ENCODE measurements around the gene HSPH1.
"Not testable (repeated sequence)": the region's sequence is repeated elsewhere in the genome, so short reads cannot be mapped to it uniquely, and the experiment has no call there.

HSPH1 gene

DNA sequence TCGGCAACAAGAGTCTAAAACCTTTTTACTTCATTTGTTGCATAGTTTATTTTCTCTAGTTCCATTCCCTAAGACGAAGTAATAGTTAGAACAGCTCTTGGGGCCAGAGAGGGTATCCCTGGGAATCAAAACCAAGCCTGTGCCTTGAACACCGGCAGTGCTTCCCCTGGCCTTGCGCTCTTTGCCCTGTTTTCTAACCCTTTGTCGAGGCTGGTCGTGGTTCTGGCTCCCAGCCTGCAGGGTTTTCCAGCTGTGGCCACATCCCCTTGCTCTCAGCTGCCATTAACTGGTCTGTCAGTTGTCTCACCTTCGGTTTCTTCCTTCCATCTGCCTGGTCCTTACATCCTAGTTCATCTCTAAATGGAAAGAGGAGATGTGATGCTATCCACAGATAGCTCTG is 61.0 kb downstream of the HSPH1 start:
- Histone ChIP-seq H3K27me3 (no peaks in the 10 kb centered on the region), H3K9me3 (replicated peaks in 1 of 11) (no peaks in the 10 kb centered on the region), H3K36me3 (no peaks in the 10 kb centered on the region), H3K4me2 (no peak overlapping the region), H3K27ac (no peak overlapping the region), H4K20me1 (no peaks in the 10 kb centered on the region), H3K4me1 (no peaks in the 10 kb centered on the region), H3K4me3 (no peak overlapping the region), H3K9ac (no peak overlapping the region)
- TF ChIP-seq Cebpa-rat (IDR thresholded peaks at IDR 0.05) = no peak

DNA sequence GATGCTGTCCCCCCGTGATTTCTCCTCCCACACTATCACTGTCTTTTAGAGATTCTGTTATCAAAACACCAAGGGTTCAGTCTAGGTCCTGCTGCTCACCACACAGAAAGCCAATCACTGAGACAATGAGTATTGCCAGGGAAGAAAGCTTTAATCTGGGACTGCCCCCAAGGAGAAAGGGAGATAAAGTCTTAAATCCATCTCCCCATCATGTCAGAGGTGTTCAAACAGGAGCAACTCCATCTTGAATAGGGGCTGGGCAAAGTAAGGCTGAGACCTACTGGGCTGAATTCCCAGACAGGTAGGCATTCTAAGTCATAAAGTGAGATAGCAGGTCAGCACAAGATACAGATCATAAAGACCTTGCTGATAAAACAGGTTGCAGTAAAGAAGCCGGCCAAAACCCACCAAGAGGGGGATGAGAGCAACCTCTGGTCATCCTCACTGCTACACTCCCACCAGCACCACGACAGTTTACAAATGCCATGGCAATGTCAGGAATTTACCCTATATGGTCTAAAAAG is 63.7 kb downstream of the HSPH1 start:
- not testable (repeated sequence) for H3K4me2 ChIP-seq; H3K36me3 ChIP-seq; H3K4me1 ChIP-seq; H4K20me1 ChIP-seq; H3K9ac ChIP-seq; H3K9me3 ChIP-seq (replicated peaks in 1 of 11); H3K27me3 ChIP-seq; H3K4me3 ChIP-seq; H3K27ac ChIP-seq

DNA sequence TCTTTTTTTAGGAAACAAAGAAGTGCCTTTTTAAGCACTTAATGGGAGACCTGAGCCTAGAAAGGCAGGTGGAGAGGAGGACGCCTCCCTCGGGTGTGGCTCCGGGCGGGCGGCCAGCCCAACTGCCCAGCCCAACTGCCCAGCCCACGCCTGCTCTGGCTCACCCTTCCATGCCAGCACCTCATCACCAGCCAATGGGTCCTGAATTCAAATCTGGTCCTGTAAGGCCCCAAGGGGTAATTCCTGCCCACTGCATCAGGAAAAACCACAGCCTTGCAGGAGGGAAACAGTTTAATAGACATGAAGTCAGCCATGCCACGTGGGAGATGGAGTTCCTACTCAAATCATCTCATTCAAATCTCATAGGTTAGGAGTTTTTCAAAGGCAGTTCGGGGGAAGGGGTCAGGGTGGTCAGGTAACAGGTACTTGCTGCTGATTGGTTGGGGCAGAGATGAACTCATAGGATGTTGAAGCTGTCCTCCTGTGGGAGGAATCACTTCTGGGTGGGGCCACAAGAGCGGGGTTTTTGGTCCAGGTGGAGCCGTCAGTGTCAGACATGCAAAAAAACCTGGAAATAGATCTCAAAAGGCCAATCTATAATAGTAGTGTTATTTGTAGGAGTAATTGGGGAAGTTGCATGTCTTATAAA is 64.9 kb downstream of the HSPH1 start:
- Histone ChIP-seq H3K27me3 (no peaks in the 10 kb centered on the region), H3K4me2 (no peak overlapping the region), H3K9me3 (replicated peaks in 1 of 11) (no peaks in the 10 kb centered on the region), H3K36me3 (no peaks in the 10 kb centered on the region), H3K9ac (no peak overlapping the region), H3K4me3 (no peak overlapping the region), H3K4me1 (no peaks in the 10 kb centered on the region; a peak in 1 of 20 replicates), H4K20me1 (no peaks in the 10 kb centered on the region), H3K27ac (no peak overlapping the region)
- TF ChIP-seq Cebpa-rat (IDR thresholded peaks at IDR 0.05) = no peak

DNA sequence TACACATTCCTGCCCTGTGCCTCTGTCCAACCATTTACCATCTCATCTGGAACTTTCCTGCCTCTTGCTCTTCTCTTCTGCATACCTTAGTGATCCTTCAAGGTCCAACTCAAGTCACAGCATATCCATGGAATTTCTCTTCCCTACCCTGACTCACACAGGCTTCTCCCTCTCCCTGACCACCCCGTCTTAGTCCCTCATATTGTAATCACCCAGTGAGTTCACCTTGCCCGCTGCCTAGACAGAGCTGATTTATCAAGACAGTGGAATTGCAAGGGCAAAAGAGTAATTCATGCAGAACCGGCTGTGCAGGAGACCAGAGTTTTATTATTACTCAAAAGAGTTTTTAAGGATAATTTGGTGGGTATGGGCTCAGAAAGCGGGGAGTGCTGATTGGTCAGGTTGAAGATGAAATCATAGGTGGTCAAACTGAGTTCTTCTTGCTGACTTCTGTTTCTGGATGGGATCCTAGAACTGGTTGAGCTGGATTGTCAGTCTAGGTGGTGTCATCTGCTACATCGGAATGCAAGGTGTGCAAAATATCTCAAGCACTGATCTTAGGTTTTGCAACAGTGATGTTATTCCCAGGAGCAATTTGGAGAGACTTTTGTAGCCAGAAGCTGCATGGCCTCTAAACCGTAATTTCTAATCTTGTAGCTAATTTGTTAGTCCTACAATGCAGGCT is 67.2 kb downstream of the HSPH1 start:
- TF ChIP-seq Cebpa-rat (IDR thresholded peaks at IDR 0.05) = no peak
- no peaks in the 10 kb centered on the region for H3K27me3 ChIP-seq

DNA sequence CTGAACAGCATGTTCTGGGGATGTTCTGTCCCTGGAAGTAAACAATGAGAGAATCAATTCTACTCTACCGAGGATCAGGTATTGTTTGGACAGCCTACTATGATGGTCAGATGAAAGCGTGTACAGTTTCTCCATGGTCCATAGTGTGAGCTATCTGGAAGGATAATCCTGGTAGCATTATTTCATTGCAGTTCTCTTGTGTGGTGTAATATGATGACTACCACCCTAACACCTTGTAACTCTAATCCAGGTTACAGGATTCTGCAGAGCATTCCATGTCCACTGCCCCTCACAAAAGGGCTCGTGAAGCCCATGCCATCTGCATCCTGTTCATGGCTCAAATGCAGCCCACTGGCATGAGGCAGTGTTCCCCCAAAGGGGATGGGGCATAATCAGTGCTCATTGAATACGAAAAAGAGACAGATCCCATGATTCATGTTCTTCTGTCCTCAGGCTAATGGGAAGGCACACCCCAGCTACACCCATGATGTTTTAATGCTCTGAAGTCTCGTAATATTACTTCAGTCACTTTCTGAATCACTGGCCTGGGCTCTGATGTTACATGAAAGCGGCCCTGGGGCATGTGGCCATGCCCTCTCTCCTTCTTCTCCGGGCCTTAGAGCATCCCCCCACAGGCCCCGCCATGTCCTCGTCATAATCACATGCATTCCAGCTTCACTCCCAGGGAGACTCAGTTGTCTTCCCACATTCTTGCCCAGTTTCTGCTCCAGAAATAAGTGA is 68.4 kb downstream of the HSPH1 start:
- H3K4me3 ChIP-seq = no peak overlapping the region
- no peaks in the 10 kb centered on the region for H3K36me3 ChIP-seq
- H3K27ac ChIP-seq = no peak overlapping the region
- H3K9me3 ChIP-seq (replicated peaks in 1 of 11) = no peaks in the 10 kb centered on the region
- no peak overlapping the region for H3K9ac ChIP-seq
- H3K4me1 ChIP-seq = peaks cover 0 to 7% (median 0%) of the 10 kb centered on the region in 10 experiments; a peak in 3 of 20 replicates
- no peak for TF ChIP-seq Cebpa-rat (IDR thresholded peaks at IDR 0.05)
- H4K20me1 ChIP-seq = no peaks in the 10 kb centered on the region
- no peak overlapping the region for H3K4me2 ChIP-seq
- no peaks in the 10 kb centered on the region for H3K27me3 ChIP-seq

More for the DNA sequence above, 67.2 kb downstream of the HSPH1 start:
- H3K4me1 ChIP-seq = peaks cover 0 to 7% (median 0%) of the 10 kb centered on the region in 10 experiments; a peak in 3 of 20 replicates
- no peak overlapping the region for H3K9ac ChIP-seq
- no peak overlapping the region for H3K27ac ChIP-seq
- H3K4me3 ChIP-seq = no peak overlapping the region
- H3K9me3 ChIP-seq (replicated peaks in 1 of 11) = no peaks in the 10 kb centered on the region
- no peaks in the 10 kb centered on the region for H3K36me3 ChIP-seq
- H3K4me2 ChIP-seq = no peak overlapping the region
- no peaks in the 10 kb centered on the region for H4K20me1 ChIP-seq

DNA sequence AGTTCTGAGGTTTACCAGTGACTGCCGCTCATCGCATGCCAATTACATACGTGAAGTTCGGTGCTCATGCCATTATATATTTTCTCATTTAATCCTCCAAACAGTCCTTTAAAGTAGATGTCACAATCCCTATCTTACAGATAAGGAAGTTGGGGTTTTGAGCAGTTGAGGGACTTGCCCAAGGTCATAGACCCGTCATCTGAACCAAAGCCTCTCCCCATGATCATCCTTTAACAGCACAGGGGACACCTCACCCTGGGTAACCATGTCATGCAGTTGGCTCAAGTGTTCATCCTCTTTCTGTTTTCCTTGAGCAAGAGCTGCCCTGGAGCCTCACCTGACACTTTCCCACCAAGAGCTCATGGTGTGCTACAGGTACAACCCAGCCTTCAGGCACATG is 69.1 kb downstream of the HSPH1 start:
- H4K20me1 ChIP-seq = no peaks in the 10 kb centered on the region
- H3K36me3 ChIP-seq = no peaks in the 10 kb centered on the region
- TF ChIP-seq Cebpa-rat (IDR thresholded peaks at IDR 0.05) = no peak

DNA sequence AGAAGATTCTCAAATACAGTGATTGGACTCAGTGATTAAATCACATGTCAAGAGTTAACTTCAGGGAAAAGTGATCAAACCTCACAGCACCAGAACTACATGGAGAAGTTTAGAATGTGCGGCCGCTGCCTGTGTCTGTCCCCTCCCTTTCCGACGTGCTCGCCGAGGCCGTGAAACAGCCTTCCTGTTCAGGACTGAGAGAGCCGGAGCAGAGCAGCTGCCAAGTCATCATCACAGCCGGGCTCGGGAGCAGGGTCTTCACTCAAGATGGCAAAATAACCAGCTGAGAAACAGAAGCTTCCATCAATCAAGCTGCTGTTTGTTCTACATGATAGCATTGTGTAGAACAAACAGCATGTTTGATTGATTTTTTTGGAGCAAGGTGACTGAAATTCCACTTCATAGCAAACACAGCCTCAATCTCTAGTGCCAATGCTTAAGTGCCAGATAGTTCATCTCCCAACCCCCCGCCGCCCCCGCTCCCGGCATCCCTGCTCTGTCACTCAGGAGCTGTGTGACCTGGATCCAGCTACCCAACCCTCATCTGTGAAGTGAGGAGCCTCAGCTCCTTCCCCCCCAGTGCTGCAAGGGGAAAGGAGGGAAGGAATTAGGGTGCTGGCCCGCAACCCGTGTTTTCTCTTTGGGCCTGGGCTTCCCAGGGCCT is 70.6 kb downstream of the HSPH1 start:
- no peaks in the 10 kb centered on the region for H3K9me3 ChIP-seq (replicated peaks in 1 of 11)
- H4K20me1 ChIP-seq = no peaks in the 10 kb centered on the region
- H3K4me2 ChIP-seq = peak overlapping the region in 10 of 11 experiments; percentile 0 to 52 (median 22); a peak in 15 of 22 replicates
- peaks cover 0 to 7% (median 0%) of the 10 kb centered on the region in 10 experiments; a peak in 3 of 20 replicates for H3K4me1 ChIP-seq
- H3K27me3 ChIP-seq = no peaks in the 10 kb centered on the region
- H3K9ac ChIP-seq = no peak overlapping the region
- H3K4me3 ChIP-seq = no peak overlapping the region
- H3K27ac ChIP-seq = no peak overlapping the region
- no peaks in the 10 kb centered on the region for H3K36me3 ChIP-seq
- no peak for TF ChIP-seq Cebpa-rat (IDR thresholded peaks at IDR 0.05)

More for the DNA sequence above, 69.1 kb downstream of the HSPH1 start:
- Histone ChIP-seq H3K27me3 (no peaks in the 10 kb centered on the region), H3K27ac (no peak overlapping the region), H3K9me3 (replicated peaks in 1 of 11) (no peaks in the 10 kb centered on the region), H3K4me2 (no peak overlapping the region), H3K4me1 (peaks cover 0 to 7% (median 0%) of the 10 kb centered on the region in 10 experiments; a peak in 3 of 20 replicates), H3K9ac (no peak overlapping the region), H3K4me3 (no peak overlapping the region)

DNA sequence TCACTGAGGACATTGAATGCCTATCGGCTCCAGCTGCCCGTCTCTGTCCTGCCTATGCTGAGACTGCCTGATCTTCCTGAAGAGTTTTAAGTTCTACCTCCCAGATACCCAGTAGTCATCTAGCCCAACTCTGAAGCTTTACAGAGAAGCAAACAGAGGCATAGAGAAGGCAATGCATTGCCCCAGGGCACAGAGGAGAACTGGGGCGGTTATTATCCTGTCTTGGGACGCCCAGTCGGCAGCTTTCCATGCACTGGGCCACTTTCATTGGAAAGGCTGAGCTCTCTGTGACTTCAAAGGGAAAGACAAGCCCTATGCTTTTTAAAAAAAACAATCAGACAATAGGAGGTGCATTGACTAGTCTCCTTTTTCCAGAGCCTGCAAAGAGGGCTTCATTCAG is 71.6 kb downstream of the HSPH1 start:
- H3K9me3 ChIP-seq (replicated peaks in 1 of 11) = no peaks in the 10 kb centered on the region
- TF ChIP-seq Cebpa-rat (IDR thresholded peaks at IDR 0.05) = no peak
- H3K27me3 ChIP-seq = no peaks in the 10 kb centered on the region
- no peaks in the 10 kb centered on the region for H3K36me3 ChIP-seq
- no peak overlapping the region for H3K9ac ChIP-seq
- H3K27ac ChIP-seq = no peak overlapping the region
- no peak overlapping the region for H3K4me2 ChIP-seq
- H4K20me1 ChIP-seq = no peaks in the 10 kb centered on the region
- peaks cover 0 to 7% (median 0%) of the 10 kb centered on the region in 10 experiments; a peak in 3 of 20 replicates for H3K4me1 ChIP-seq
- H3K4me3 ChIP-seq = no peak overlapping the region

DNA sequence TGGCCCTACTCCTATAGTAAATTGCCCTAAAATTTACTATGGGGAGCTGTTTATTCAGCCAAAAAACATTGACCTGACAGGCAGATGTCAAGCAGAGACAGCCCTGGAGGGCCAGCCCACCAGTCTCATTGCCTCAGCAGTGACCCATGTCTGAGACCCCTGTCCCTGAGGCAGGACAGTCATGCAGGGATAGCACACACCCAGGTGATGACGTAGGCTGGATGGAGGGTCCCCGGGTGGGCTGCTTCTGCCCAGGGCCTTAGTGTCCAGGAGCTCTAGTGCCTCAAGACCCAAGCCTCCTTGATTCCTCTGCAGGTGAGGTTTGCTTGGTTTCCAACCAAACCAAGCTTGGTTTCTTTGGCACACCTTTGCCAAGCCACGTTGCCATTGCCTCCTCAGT is 72.1 kb downstream of the HSPH1 start:
- Histone ChIP-seq H4K20me1 (no peaks in the 10 kb centered on the region), H3K27ac (no peak overlapping the region), H3K4me3 (no peak overlapping the region), H3K4me1 (peaks cover 0 to 7% (median 0%) of the 10 kb centered on the region in 10 experiments; a peak in 3 of 20 replicates), H3K27me3 (no peaks in the 10 kb centered on the region), H3K9me3 (replicated peaks in 1 of 11) (no peaks in the 10 kb centered on the region), H3K36me3 (no peaks in the 10 kb centered on the region), H3K4me2 (no peak overlapping the region), H3K9ac (no peak overlapping the region)
- no peak for TF ChIP-seq Cebpa-rat (IDR thresholded peaks at IDR 0.05)

Measured in BLaER1 treated with 17β-estradiol and CSF1 and Interleukin-3, amounts not matched to agents 10 nM and 100 nM (cell line).